Fibroblast of lung (primary cell): ENCODE results near the gene FAM222B. TPM values are rescaled to one million over a fixed set of nuclear protein-coding genes. Genes with fewer than 3 reads are reported as not detected.
"Not testable (repeated sequence)": the region's sequence is repeated elsewhere in the genome, so short reads cannot be mapped to it uniquely, and the experiment has no call there.

Experiments
- DNase-seq, 2 donors: peaks; one replicate each; pipeline versions ENCODE4 v3.0.0 to v3.0.0-alpha.2; 2010; ENCODE audit warnings: low read depth in 2 of 2
- H2AFZ ChIP-seq: 2 replicates; pipeline ENCODE4 v1.5.1; 2012; ENCODE audit warnings: low read length, control low read depth, inconsistent platforms
- H3K27ac ChIP-seq: 2 replicates; pipeline ENCODE4 v1.5.1; 2011; ENCODE audit warnings: low read length, control low read depth; ENCODE audit not compliant: insufficient read depth
- H3K27me3 ChIP-seq: 2 replicates; pipeline ENCODE4 v1.5.1; 2011; ENCODE audit warnings: mild to moderate bottlenecking, low read length; ENCODE audit not compliant: control insufficient read depth, insufficient read depth
- H3K36me3 ChIP-seq: 2 replicates; pipeline ENCODE4 v1.5.1; 2011; ENCODE audit warnings: low read length; ENCODE audit not compliant: control insufficient read depth, insufficient read depth
- H3K4me1 ChIP-seq: 2 replicates; pipeline ENCODE4 v1.5.1; 2011; ENCODE audit warnings: low read length; ENCODE audit not compliant: control insufficient read depth, insufficient read depth; ENCODE audit errors: extremely low read depth
- H3K4me2 ChIP-seq: 2 replicates; pipeline ENCODE4 v1.5.1; 2011; ENCODE audit warnings: low read length, control low read depth; ENCODE audit not compliant: insufficient read depth; ENCODE audit errors: extremely low read depth
- H3K4me3 ChIP-seq, 4 experiments: fragments of 200-600 bp in 1 of 4; sonication (generic) in 1 of 4; replicated peaks in 1 of 4; 2 replicates each; pipeline ENCODE4 v1.5.1; 2011 to 2016; ENCODE audit warnings: low read length in 4 of 4, low read depth in 3 of 4, mild to moderate bottlenecking in 3 of 4, control low read depth in 2 of 4, inconsistent platforms in 1 of 4, mixed read lengths in 1 of 4; ENCODE audit not compliant: insufficient read depth in 1 of 4; ENCODE audit errors: control extremely low read depth in 1 of 4
- H3K79me2 ChIP-seq: 2 replicates; pipeline ENCODE4 v1.5.1; 2012; ENCODE audit warnings: mild to moderate bottlenecking, low read length, inconsistent platforms; ENCODE audit not compliant: control insufficient read depth, insufficient read depth
- H3K9ac ChIP-seq: 2 replicates; pipeline ENCODE4 v1.5.1; 2011; ENCODE audit warnings: mild to moderate bottlenecking, low read length, control low read depth; ENCODE audit not compliant: insufficient read depth
- H3K9me3 ChIP-seq: 2 replicates; pipeline ENCODE4 v1.5.1; 2012; ENCODE audit warnings: low read depth, low read length; ENCODE audit not compliant: control insufficient read depth, insufficient read depth
- H4K20me1 ChIP-seq: 2 replicates; pipeline ENCODE4 v1.5.1; 2011; ENCODE audit warnings: low read length; ENCODE audit not compliant: control insufficient read depth, insufficient read depth; ENCODE audit errors: extremely low read depth
- EZH2 ChIP-seq: IDR thresholded peaks from 2 replicates; pipeline ENCODE4 v1.5.1; 2012; ENCODE audit warnings: low read length, control low read depth, mild to moderate bottlenecking; ENCODE audit errors: missing control alignments
- polyA plus RNA-seq, 2 donors: library from polyadenylated mRNA; depleted of rRNA in 1 of 2; stranded (reverse) in 1 of 2; unstranded in 1 of 2; fragments of >200 nt; gene quantifications; 2 replicates each; pipeline ENCODE4 v1.2.1, GENCODE V29; 2011 to 2012; ENCODE audit warnings: missing spikeins in 1 of 2
- total RNA-seq: library from RNA; depleted of rRNA; stranded (reverse); fragments of >200 nt; gene quantifications from 2 replicates; pipeline ENCODE4 v1.2.1, GENCODE V29; 2014
- TF ChIP-seq, protein P1 (sequence below), 2 donors: IDR thresholded peaks in 1 of 2; conservative IDR thresholded peaks in 1 of 2; 1 replicate in 1 of 2; 2 replicates in 1 of 2; pipeline ENCODE4 v1.5.1; 2011 to 2012; ENCODE audit warnings: low read length in 2 of 2, control low read depth in 1 of 2, inconsistent platforms in 1 of 2, low read depth in 1 of 2, mild to moderate bottlenecking in 1 of 2

Gene FAM222B
- total and polyA plus RNA-seq, 2 donors (not counting 1 experiment from before 2014, with no cell fraction given): 2.8 to 9.0 TPM

DNA sequence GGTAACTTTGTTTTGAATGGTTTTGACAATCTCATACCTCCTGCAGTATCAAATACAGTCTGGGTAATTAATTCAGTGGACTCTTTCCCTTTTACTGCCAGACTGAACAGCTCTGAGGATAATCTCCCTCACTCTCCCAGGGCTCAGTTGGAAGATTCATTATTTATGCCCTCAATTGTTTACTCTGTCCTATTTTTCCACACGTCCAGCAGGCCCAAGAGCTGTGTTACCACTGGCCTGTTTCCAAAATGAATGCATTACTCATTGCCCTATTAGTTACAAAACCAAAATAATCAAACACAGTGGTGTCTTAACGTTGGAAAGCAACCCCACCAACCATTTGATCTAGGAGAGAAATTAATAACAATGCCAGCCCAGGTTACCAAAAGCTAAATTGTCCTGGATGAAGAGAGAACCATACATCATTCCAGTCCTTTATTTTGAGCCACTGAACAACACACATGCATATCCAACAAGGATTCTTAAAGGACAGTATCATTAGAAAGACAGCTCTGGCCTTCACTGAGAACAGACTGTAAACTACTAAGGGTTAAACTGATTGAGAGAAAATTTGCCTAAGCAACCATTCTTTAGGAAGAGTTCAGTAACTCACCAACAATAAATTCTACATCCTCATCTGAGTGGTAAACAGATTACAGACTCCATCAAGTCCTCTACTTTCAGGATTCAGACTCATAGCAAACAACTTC, 34.5 kb downstream of the FAM222B start:
- TF ChIP-seq, protein P1, sequence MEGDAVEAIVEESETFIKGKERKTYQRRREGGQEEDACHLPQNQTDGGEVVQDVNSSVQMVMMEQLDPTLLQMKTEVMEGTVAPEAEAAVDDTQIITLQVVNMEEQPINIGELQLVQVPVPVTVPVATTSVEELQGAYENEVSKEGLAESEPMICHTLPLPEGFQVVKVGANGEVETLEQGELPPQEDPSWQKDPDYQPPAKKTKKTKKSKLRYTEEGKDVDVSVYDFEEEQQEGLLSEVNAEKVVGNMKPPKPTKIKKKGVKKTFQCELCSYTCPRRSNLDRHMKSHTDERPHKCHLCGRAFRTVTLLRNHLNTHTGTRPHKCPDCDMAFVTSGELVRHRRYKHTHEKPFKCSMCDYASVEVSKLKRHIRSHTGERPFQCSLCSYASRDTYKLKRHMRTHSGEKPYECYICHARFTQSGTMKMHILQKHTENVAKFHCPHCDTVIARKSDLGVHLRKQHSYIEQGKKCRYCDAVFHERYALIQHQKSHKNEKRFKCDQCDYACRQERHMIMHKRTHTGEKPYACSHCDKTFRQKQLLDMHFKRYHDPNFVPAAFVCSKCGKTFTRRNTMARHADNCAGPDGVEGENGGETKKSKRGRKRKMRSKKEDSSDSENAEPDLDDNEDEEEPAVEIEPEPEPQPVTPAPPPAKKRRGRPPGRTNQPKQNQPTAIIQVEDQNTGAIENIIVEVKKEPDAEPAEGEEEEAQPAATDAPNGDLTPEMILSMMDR (conservative IDR thresholded peaks at IDR 0.05 in 1 of 2, IDR thresholded peaks at IDR 0.05 in 1 of 2; ENCODE audit: low read depth in 1 of 2, low read length in 2 of 2): no peak
- TF ChIP-seq EZH2: no peak
- Histone ChIP-seq H3K36me3 (no peaks in the 10 kb centered on the region), H4K20me1 (no peaks in the 10 kb centered on the region)

GRCh38 chr17:28796062-28796461, 46.5 kb downstream of the FAM222B start:
- no peak overlapping the region for H3K4me3 ChIP-seq
- no peak for TF ChIP-seq EZH2
- TF ChIP-seq, protein P1 (conservative IDR thresholded peaks at IDR 0.05 in 1 of 2, IDR thresholded peaks at IDR 0.05 in 1 of 2; ENCODE audit: low read depth in 1 of 2, low read length in 2 of 2): no peak
- no peaks in the 10 kb centered on the region for H4K20me1 ChIP-seq
- no peak overlapping the region for H3K9ac ChIP-seq
- no peaks in the 10 kb centered on the region for H3K79me2 ChIP-seq
- H3K27me3 ChIP-seq: no peaks in the 10 kb centered on the region
- no peak overlapping the region for H3K4me2 ChIP-seq
- no peaks in the 10 kb centered on the region for H3K4me1 ChIP-seq
- no peak for DNase-seq
- H2AFZ ChIP-seq: no peak overlapping the region
- no peak overlapping the region for H3K27ac ChIP-seq
- H3K9me3 ChIP-seq: no peaks in the 10 kb centered on the region
- no peaks in the 10 kb centered on the region for H3K36me3 ChIP-seq

More for the DNA sequence above, 34.5 kb downstream of the FAM222B start:
- peaks cover 17% of the 10 kb centered on the region for H3K4me1 ChIP-seq
- H3K27ac ChIP-seq: peak overlapping the region; percentile 74
- H3K9me3 ChIP-seq: no peaks in the 10 kb centered on the region
- H3K9ac ChIP-seq: peak overlapping the region; percentile 17
- H3K4me2 ChIP-seq: peak overlapping the region; percentile 74
- H3K4me3 ChIP-seq: peak overlapping the region in 3 of 4 experiments; percentile 6 to 36 (median 22)
- DNase-seq: peak; percentile 89 to 93
- no peak overlapping the region for H2AFZ ChIP-seq
- H3K79me2 ChIP-seq: peaks cover 41% of the 10 kb centered on the region
- H3K27me3 ChIP-seq: no peaks in the 10 kb centered on the region

DNA sequence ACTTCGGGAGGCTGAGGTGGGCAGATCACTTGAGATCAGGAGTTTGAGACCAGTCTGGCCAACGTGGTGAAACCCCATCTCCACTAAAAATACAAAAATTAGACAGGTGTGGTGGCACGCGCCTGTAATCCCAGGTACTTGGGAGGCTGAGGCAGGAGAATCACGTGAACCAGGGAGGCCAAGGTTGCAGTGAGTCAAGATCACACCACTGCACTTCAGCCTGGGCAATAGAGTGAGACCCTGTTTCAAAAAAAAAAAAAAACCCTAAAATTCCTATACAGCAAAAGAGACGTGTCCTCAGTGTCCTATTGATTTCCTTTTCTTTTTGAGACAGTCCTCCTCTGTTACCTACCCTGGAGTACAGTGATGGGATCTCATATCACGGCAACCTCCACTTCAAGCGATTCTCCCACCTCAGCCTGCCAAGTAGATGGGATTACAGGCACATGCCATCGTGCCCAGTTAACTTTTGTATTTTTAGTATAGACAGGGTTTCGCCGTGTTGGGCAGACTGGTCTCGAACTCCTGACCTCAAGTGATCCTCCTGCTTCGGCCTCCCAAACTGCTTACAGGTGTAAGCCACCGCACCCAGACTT, 47.6 kb downstream of the FAM222B start:
- not testable (repeated sequence) for H3K36me3 ChIP-seq, H3K9me3 ChIP-seq, H3K4me1 ChIP-seq, H3K27ac ChIP-seq, H2AFZ ChIP-seq, DNase-seq, H3K4me3 ChIP-seq, H4K20me1 ChIP-seq, H3K27me3 ChIP-seq, H3K4me2 ChIP-seq, H3K79me2 ChIP-seq, H3K9ac ChIP-seq
